ENCODE measurements around the gene TTLL11.
A peak's percentile ranks its signal among the peaks of the same experiment; 100 is the strongest.

TTLL11 gene

GRCh38 chr9:122134822-122135528, 41.9 kb upstream of the TTLL11 start:
- Histone ChIP-seq H3K27me3 (ENCODE audit: insufficient read depth, low read length, poor library complexity) (no peaks in the 10 kb centered on the region), H4K5ac (ENCODE audit: low read length) (no peak overlapping the region), H3K4me2 (ENCODE audit: low read length) (no peak overlapping the region), H3K9ac (ENCODE audit: low read length) (no peak overlapping the region), H2BK5ac (ENCODE audit: low read length) (no peak overlapping the region), H3K23ac (ENCODE audit: low read length) (no peak overlapping the region), H3K79me2 (ENCODE audit: control insufficient read depth, insufficient read depth, low read length) (no peaks in the 10 kb centered on the region), H4K8ac (ENCODE audit: low read depth, low read length) (no peak overlapping the region), H3K27ac (ENCODE audit: low read depth, low read length) (no peak overlapping the region), H3K18ac (ENCODE audit: low read length) (no peak overlapping the region), H3K4me3 (ENCODE audit: low read length) (no peak overlapping the region), H3K79me1 (ENCODE audit: low read length) (no peaks in the 10 kb centered on the region), H3K56ac (ENCODE audit: low read length) (no peak overlapping the region), H3K36me3 (ENCODE audit: control insufficient read depth, insufficient read depth, low read length) (no peaks in the 10 kb centered on the region), H2BK15ac (replicated peaks; ENCODE audit: low read depth) (no peak overlapping the region), H2BK120ac (ENCODE audit: low read depth, low read length) (no peak overlapping the region), H2AK5ac (ENCODE audit: low read length) (no peak overlapping the region), H3K4ac (ENCODE audit: low read depth, low read length) (no peak overlapping the region), H3K4me1 (ENCODE audit: control insufficient read depth, low read depth, low read length) (peaks cover 8% of the 10 kb centered on the region)
- no CpG with 5 or more reads among the region's 12 CpGs for WGBS (ENCODE audit: extremely low coverage, insufficient coverage, low lambda C conversion rate)
- peak; percentile 41 for DNase-seq

GRCh38 chr9:122133984-122134535, 41.0 kb upstream of the TTLL11 start:
- no peak for DNase-seq
- Histone ChIP-seq H3K4me1 (ENCODE audit: control insufficient read depth, low read depth, low read length) (peaks cover 8% of the 10 kb centered on the region), H3K79me2 (ENCODE audit: control insufficient read depth, insufficient read depth, low read length) (no peaks in the 10 kb centered on the region), H2AK5ac (ENCODE audit: low read length) (no peak overlapping the region), H3K9ac (ENCODE audit: low read length) (no peak overlapping the region), H3K4me3 (ENCODE audit: low read length) (no peak overlapping the region), H3K23ac (ENCODE audit: low read length) (no peak overlapping the region), H4K8ac (ENCODE audit: low read depth, low read length) (no peak overlapping the region), H2BK15ac (replicated peaks; ENCODE audit: low read depth) (no peak overlapping the region), H3K4me2 (ENCODE audit: low read length) (no peak overlapping the region), H4K5ac (ENCODE audit: low read length) (no peak overlapping the region), H3K27ac (ENCODE audit: low read depth, low read length) (no peak overlapping the region), H3K36me3 (ENCODE audit: control insufficient read depth, insufficient read depth, low read length) (no peaks in the 10 kb centered on the region), H2BK5ac (ENCODE audit: low read length) (no peak overlapping the region), H3K79me1 (ENCODE audit: low read length) (no peaks in the 10 kb centered on the region), H3K56ac (ENCODE audit: low read length) (no peak overlapping the region), H2BK120ac (ENCODE audit: low read depth, low read length) (no peak overlapping the region), H3K18ac (ENCODE audit: low read length) (no peak overlapping the region), H3K4ac (ENCODE audit: low read depth, low read length) (no peak overlapping the region), H3K27me3 (ENCODE audit: insufficient read depth, low read length, poor library complexity) (no peaks in the 10 kb centered on the region)
- WGBS (ENCODE audit: extremely low coverage, insufficient coverage, low lambda C conversion rate), result no CpG with 5 or more reads among the region's 17 CpGs

GRCh38 chr9:122133263-122133983, 40.3 kb upstream of the TTLL11 start:
- Histone ChIP-seq H3K56ac (ENCODE audit: low read length) (no peak overlapping the region), H3K4ac (ENCODE audit: low read depth, low read length) (no peak overlapping the region), H3K23ac (ENCODE audit: low read length) (no peak overlapping the region), H3K79me1 (ENCODE audit: low read length) (no peaks in the 10 kb centered on the region), H3K4me2 (ENCODE audit: low read length) (no peak overlapping the region), H3K36me3 (ENCODE audit: control insufficient read depth, insufficient read depth, low read length) (no peaks in the 10 kb centered on the region), H3K79me2 (ENCODE audit: control insufficient read depth, insufficient read depth, low read length) (no peaks in the 10 kb centered on the region), H3K4me1 (ENCODE audit: control insufficient read depth, low read depth, low read length) (peaks cover 8% of the 10 kb centered on the region), H2BK15ac (replicated peaks; ENCODE audit: low read depth) (no peak overlapping the region), H3K18ac (ENCODE audit: low read length) (no peak overlapping the region), H3K4me3 (ENCODE audit: low read length) (no peak overlapping the region), H4K5ac (ENCODE audit: low read length) (no peak overlapping the region), H3K9ac (ENCODE audit: low read length) (no peak overlapping the region), H4K8ac (ENCODE audit: low read depth, low read length) (no peak overlapping the region), H2BK5ac (ENCODE audit: low read length) (no peak overlapping the region), H2BK120ac (ENCODE audit: low read depth, low read length) (no peak overlapping the region), H2AK5ac (ENCODE audit: low read length) (no peak overlapping the region), H3K27ac (ENCODE audit: low read depth, low read length) (no peak overlapping the region), H3K27me3 (ENCODE audit: insufficient read depth, low read length, poor library complexity) (no peaks in the 10 kb centered on the region)
- WGBS (ENCODE audit: extremely low coverage, insufficient coverage, low lambda C conversion rate), result no CpG with 5 or more reads among the region's 12 CpGs
- no peak for DNase-seq

- WGBS (ENCODE audit: extremely low coverage, insufficient coverage, low lambda C conversion rate), result no CpG with 5 or more reads among the region's 4 CpGs
- no peak overlapping the region for H3K27ac ChIP-seq (ENCODE audit: low read depth, low read length)
- H2BK120ac ChIP-seq (ENCODE audit: low read depth, low read length), result no peak overlapping the region
- peaks cover 8% of the 10 kb centered on the region for H3K4me1 ChIP-seq (ENCODE audit: control insufficient read depth, low read depth, low read length)
- no peak overlapping the region for H3K4me3 ChIP-seq (ENCODE audit: low read length)
- H3K79me1 ChIP-seq (ENCODE audit: low read length), result no peaks in the 10 kb centered on the region
- no peak overlapping the region for H3K9ac ChIP-seq (ENCODE audit: low read length)
- H3K4me2 ChIP-seq (ENCODE audit: low read length), result no peak overlapping the region
- no peak overlapping the region for H2AK5ac ChIP-seq (ENCODE audit: low read length)
- no peak overlapping the region for H4K8ac ChIP-seq (ENCODE audit: low read depth, low read length)
- H2BK15ac ChIP-seq (replicated peaks; ENCODE audit: low read depth), result no peak overlapping the region
- H3K23ac ChIP-seq (ENCODE audit: low read length), result no peak overlapping the region
- no peak overlapping the region for H4K5ac ChIP-seq (ENCODE audit: low read length)
- no peaks in the 10 kb centered on the region for H3K27me3 ChIP-seq (ENCODE audit: insufficient read depth, low read length, poor library complexity)
- no peak for DNase-seq
- no peak overlapping the region for H3K56ac ChIP-seq (ENCODE audit: low read length)
- H3K36me3 ChIP-seq (ENCODE audit: control insufficient read depth, insufficient read depth, low read length), result no peaks in the 10 kb centered on the region
- H3K18ac ChIP-seq (ENCODE audit: low read length), result no peak overlapping the region
- H3K4ac ChIP-seq (ENCODE audit: low read depth, low read length), result no peak overlapping the region
- no peaks in the 10 kb centered on the region for H3K79me2 ChIP-seq (ENCODE audit: control insufficient read depth, insufficient read depth, low read length)
- H2BK5ac ChIP-seq (ENCODE audit: low read length), result no peak overlapping the region
Measured at GRCh38 chr9:122132539-122132938, 39.4 kb upstream of the TTLL11 start.

- Histone ChIP-seq H2AK5ac (ENCODE audit: low read length) (no peak overlapping the region), H3K27ac (ENCODE audit: low read depth, low read length) (no peak overlapping the region), H3K4me2 (ENCODE audit: low read length) (no peak overlapping the region), H3K9ac (ENCODE audit: low read length) (no peak overlapping the region), H2BK120ac (ENCODE audit: low read depth, low read length) (no peak overlapping the region), H3K79me2 (ENCODE audit: control insufficient read depth, insufficient read depth, low read length) (no peaks in the 10 kb centered on the region), H3K4me1 (ENCODE audit: control insufficient read depth, low read depth, low read length) (peaks cover 8% of the 10 kb centered on the region), H3K36me3 (ENCODE audit: control insufficient read depth, insufficient read depth, low read length) (no peaks in the 10 kb centered on the region), H3K4ac (ENCODE audit: low read depth, low read length) (no peak overlapping the region), H2BK5ac (ENCODE audit: low read length) (no peak overlapping the region), H3K4me3 (ENCODE audit: low read length) (no peak overlapping the region), H2BK15ac (replicated peaks; ENCODE audit: low read depth) (no peak overlapping the region), H3K27me3 (ENCODE audit: insufficient read depth, low read length, poor library complexity) (no peaks in the 10 kb centered on the region), H4K8ac (ENCODE audit: low read depth, low read length) (no peak overlapping the region), H3K79me1 (ENCODE audit: low read length) (no peaks in the 10 kb centered on the region), H3K18ac (ENCODE audit: low read length) (no peak overlapping the region), H4K5ac (ENCODE audit: low read length) (no peak overlapping the region), H3K23ac (ENCODE audit: low read length) (no peak overlapping the region), H3K56ac (ENCODE audit: low read length) (no peak overlapping the region)
- DNase-seq, result peak; percentile 91
- WGBS (ENCODE audit: extremely low coverage, insufficient coverage, low lambda C conversion rate), result no CpG with 5 or more reads among the region's 21 CpGs
Measured at GRCh38 chr9:122131401-122132001, 38.4 kb upstream of the TTLL11 start.
